Adrenal gland (tissue), 12 donors: Measurements from ENCODE around the gene WNT7B. TPM values are rescaled to one million over a fixed set of nuclear protein-coding genes. Genes with fewer than 3 reads are reported as not detected.
A peak's percentile ranks its signal among the peaks of the same experiment; 100 is the strongest.

Experiments used
- DNase-seq, 7 donors: peaks; one replicate each; pipeline ENCODE4 v3.0.0-alpha.2; 2019 to 2020
- H3K27ac ChIP-seq, 5 donors: fragments of 200-600 bp; sonication (generic) in 4 of 5; 1 replicate in 3 of 5; 2 replicates in 2 of 5; pipeline versions ENCODE4 v1.5.1 to v1.8.0; 2016 to 2020; ENCODE audit warnings: mild to moderate bottlenecking in 1 of 5
- H3K27me3 ChIP-seq: fragments of 200-600 bp; 2 replicates; pipeline ENCODE4 v1.8.0; 2021
- H3K36me3 ChIP-seq, 2 donors: fragments of 200-600 bp; replicated peaks in 1 of 2; 1 replicate in 1 of 2; 2 replicates in 1 of 2; pipeline versions ENCODE4 v1.5.1 to v1.8.0; 2018 to 2022
- H3K4me1 ChIP-seq, 2 donors: fragments of 200-600 bp; replicated peaks in 1 of 2; 1 replicate in 1 of 2; 2 replicates in 1 of 2; pipeline versions ENCODE4 v1.5.1 to v1.8.0; 2018 to 2021
- H3K4me3 ChIP-seq, 4 donors: fragments of 200-600 bp; sonication (generic) in 3 of 4; one replicate each; pipeline ENCODE4 v1.5.1; 2016 to 2018
- H3K9me3 ChIP-seq, 3 donors: fragments of 200-600 bp; sonication (generic) in 1 of 3; replicated peaks in 1 of 3; 1 replicate in 2 of 3; 2 replicates in 1 of 3; pipeline versions ENCODE4 v1.5.1 to v1.8.0; 2016 to 2021
- CTCF ChIP-seq, 6 experiments: fragments of 450-650 bp in 4 of 6; fragments of 200-600 bp in 2 of 6; sonication (generic) in 1 of 6; IDR thresholded peaks; 1 replicate in 5 of 6; 2 replicates in 1 of 6; pipeline versions ENCODE4 v1.5.1 to v1.8.0; 2016 to 2021; ENCODE audit warnings: antibody characterized with exemption in 6 of 6, mild to moderate bottlenecking in 2 of 6, moderate library complexity in 1 of 6
- POLR2A ChIP-seq, 2 donors: fragments of 450-650 bp; IDR thresholded peaks; one replicate each; pipeline ENCODE4 v1.6.1; 2017; ENCODE audit warnings: antibody characterized with exemption in 2 of 2, mild to moderate bottlenecking in 2 of 2, moderate library complexity in 1 of 2
- WGBS, 4 donors: extraction: QIAGEN DNeasy Blood & Tissue Kit in 2 of 4; methylation state at CpG; one replicate each; pipeline versions ENCODE4 v1.1.5 to v1.1.7; 2013 to 2017; 5-methylcytosine and 5-hydroxymethylcytosine counted together
- intact Hi-C, 2 donors: fragments of 100-400 bp; cut with DNase I; formaldehyde crosslinking; loops; one replicate each; pipeline versions ENCODE4 v1.14.1 to v1.15.0; 2022 to 2023
- polyA plus RNA-seq, 3 donors: library from polyadenylated mRNA; stranded (reverse); fragments of 200-250 nt in 2 of 3; fragments of 350-450 nt in 1 of 3; fragmentation: Illumina TruSeq in 1 of 3; extraction: RNeasy Lipid Tissue Mini Kit (QIAGEN cat#74804) in 1 of 3; gene quantifications; one replicate each; pipeline ENCODE4 v1.2.3, GENCODE V29; 2013 to 2014
- total RNA-seq, 9 donors: library from RNA; depleted of rRNA in 4 of 9; stranded (reverse); fragments of >200 nt in 4 of 9; fragments of 120-200 nt in 1 of 9; fragmentation: NEBNext Ultra II Directional in 1 of 9; extraction: Animal tissue kit (Norgen Biotek cat#: 25700) in 1 of 9; gene quantifications; one replicate each; pipeline versions ENCODE4 v1.1.0 to v1.2.4, GENCODE V29; 2013 to 2023
- donor health status: healthy with polysubstance abuse.
- donor health status: Bipolar disorder and iron deficiency.
- donor health status: DM: yes; HTN: yes; CAD: no.
- donor health status: DM: no; HTN: no; CAD: no.
- donor health status: DM: no; HTN: no; CAD: no.
- donor health status: DM: yes; HTN: yes; CAD: no.

Gene WNT7B
- total and polyA plus RNA-seq, 12 donors, result 0.07 to 0.24 (median 0.15) TPM; not detected in 8

- Histone ChIP-seq H3K27ac (no peak overlapping the region), H3K4me3 (no peak overlapping the region), H3K36me3 (no peaks in the 10 kb centered on the region), H3K27me3 (no peaks in the 10 kb centered on the region), H3K9me3 (no peaks in the 10 kb centered on the region), H3K4me1 (peaks cover 14 to 16% of the 10 kb centered on the region in 2 donors)
- 85 to 92% (median 88%) methylated on average over 4 of the region's 4 CpGs for WGBS, 4 donors
- intact Hi-C loops, result no loop called here
- DNase-seq, result peak in 4 of 7 donors; percentile 11 to 42 (median 14)
- TF ChIP-seq POLR2A (IDR thresholded peaks at IDR 0.05), result no peak
- TF ChIP-seq CTCF (IDR thresholded peaks at IDR 0.05), result no peak
These were observed 47.3 kb upstream of the WNT7B start for GRCh38 chr22:46024136-46024840.

GRCh38 chr22:46023558-46023981 lies 46.6 kb upstream of the WNT7B start:
- TF ChIP-seq POLR2A (IDR thresholded peaks at IDR 0.05) (no peak), CTCF (IDR thresholded peaks at IDR 0.05) (no peak)
- WGBS, 4 donors, result 89 to 95% (median 90%) methylated on average over 10 to 14 of the region's 14 CpGs
- peak in 4 of 7 donors; percentile 9 to 45 (median 12) for DNase-seq
- intact Hi-C loops, result no loop called here
- Histone ChIP-seq H3K27me3 (no peaks in the 10 kb centered on the region), H3K36me3 (no peaks in the 10 kb centered on the region), H3K4me3 (no peak overlapping the region), H3K9me3 (no peaks in the 10 kb centered on the region), H3K4me1 (peaks cover 14 to 16% of the 10 kb centered on the region in 2 donors), H3K27ac (no peak overlapping the region)

GRCh38 chr22:46022881-46023512 lies 46.0 kb upstream of the WNT7B start:
- 81 to 96% (median 88%) methylated on average over 10 of the region's 10 CpGs for WGBS, 4 donors

More at GRCh38 chr22:46022881-46023512, 46.0 kb upstream of the WNT7B start:
- TF ChIP-seq CTCF (IDR thresholded peaks at IDR 0.05) (no peak), POLR2A (IDR thresholded peaks at IDR 0.05) (no peak)
- intact Hi-C loops, result no loop called here
- DNase-seq, result peak in 2 of 7 donors; percentile 10 to 13
- Histone ChIP-seq H3K27ac (no peak overlapping the region), H3K4me3 (no peak overlapping the region), H3K4me1 (peaks cover 14 to 16% of the 10 kb centered on the region in 2 donors), H3K36me3 (no peaks in the 10 kb centered on the region), H3K9me3 (no peaks in the 10 kb centered on the region), H3K27me3 (no peaks in the 10 kb centered on the region)
